Measurements from ENCODE around the gene MARF1.
"Not testable (repeated sequence)": the region's sequence is repeated elsewhere in the genome, so short reads cannot be mapped to it uniquely, and the experiment has no call there.

The MARF1 gene

DNA sequence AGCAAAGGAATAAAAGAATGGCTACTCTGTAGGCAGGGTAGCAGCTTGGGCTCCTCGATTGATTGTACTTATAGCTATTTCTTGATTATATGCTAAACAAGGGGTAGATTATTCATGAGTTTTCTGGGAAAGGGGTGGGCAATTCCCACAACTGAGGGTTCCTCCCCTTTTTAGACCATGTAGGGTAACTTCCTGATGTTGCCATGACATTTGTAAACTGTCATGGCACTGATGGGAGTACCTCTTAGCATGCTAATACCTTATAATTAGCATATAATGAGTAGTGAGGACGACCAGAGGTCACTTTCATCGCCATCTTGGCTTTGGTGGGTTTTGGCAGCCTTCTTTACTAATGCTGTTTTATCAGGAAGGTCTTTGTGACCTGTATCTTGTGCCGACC is 72.3 kb downstream of the MARF1 start:
- DNase-seq: not testable (repeated sequence)

DNA sequence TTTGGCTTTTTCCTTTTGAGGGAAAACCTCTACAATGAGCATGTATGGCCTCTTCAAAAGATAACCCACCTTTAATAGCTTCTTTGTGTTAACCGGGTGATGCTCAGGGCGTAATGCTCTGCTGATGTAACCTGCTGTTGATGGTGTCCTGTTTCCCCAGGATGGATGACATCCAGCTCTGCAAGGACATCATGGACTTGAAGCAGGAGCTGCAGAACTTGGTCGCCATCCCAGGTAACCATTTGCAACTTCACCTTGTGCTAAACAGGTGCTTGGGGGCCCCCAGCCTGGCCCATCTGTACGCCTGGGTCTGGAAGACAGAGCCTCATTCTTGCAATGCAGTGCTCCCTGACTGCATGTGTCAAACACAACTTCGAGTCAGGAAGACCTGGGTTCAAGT is 75.1 kb downstream of the MARF1 start:
- no peak for DNase-seq

GRCh38 chr16:15566095-15566494 is 76.9 kb downstream of the MARF1 start:
- no peak for DNase-seq

DNA sequence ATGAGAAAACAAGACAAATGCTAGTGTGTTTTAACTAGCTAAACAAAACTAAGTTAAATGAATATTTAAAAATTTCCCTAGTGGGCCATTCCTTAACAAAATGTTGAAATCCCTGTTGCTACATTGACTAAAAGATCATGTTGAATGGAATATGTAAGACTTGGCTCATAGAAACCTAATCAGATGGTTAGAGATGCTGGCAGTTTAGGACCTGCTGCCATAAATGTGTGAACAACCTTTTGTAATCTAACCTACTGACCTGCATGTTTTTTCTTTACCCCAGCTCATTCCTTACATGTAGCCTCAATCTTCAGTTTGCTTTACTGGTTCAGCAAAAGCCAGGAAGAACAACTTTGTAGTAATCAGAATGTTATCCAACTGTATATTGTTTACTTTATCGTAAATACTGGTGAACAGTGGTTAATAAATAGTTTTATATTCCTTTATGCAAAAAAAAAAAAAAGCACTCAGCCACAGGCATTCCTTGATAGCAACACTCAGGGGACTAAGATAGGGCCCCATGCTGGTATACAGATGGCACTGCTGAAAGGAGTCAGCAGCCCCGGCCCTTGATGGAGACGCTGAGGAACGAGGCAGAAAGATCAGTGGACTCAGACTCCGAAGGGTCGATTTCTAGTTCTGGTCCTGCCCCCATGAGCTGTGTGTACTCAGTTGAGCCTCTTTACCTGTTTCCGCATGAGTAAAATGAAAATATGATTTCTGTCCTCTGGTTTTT is 78.2 kb downstream of the MARF1 start:
- no peak for DNase-seq

- no peak for DNase-seq
Measured at GRCh38 chr16:15559176-15559575, 83.8 kb downstream of the MARF1 start.

GRCh38 chr16:15557258-15557657 is 85.7 kb downstream of the MARF1 start:
- DNase-seq: no peak

- no peak for DNase-seq
Measured at GRCh38 chr16:15556130-15556529, 86.8 kb downstream of the MARF1 start.

GRCh38 chr16:15553313-15554088 is 89.5 kb downstream of the MARF1 start:
- DNase-seq: no peak

DNA sequence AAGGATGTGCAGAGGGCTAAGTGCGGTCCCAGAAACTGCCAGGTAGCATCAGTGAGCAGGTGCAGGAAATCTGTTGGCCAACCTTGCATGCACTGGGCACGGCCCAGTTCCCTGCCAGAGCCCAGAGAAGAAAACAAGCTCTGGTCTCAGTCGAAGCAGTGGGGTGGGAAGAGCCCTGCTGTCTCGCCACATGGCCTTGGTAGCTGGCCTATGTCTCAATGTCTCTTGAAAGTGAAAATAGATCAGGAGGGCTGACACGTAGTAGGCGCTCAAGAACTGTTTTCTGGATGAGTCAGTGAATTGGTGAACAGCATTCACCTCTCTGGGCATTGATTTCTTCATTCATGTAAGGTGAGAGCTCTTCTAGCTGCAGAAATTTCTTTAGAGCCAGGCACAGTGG is 90.4 kb downstream of the MARF1 start:
- no peak for DNase-seq

- no peak for DNase-seq
Measured at GRCh38 chr16:15548482-15548891, 94.5 kb downstream of the MARF1 start.

DNA sequence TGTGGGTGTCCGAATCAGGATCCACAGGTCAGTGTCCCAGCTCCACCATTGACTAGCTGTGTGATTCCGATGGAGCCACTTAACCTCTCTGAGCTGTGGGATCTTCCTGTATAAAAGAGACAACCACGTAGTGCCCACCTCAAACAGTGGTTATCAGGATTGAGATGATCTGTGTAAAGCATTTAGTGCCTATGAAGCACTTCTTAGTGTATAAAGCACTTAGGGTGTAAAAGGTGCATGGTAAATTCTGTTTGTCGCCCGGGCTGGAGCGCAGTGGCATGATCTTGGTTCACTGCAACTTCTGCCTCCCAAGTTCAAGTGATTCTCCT is 95.2 kb downstream of the MARF1 start:
- no peak for DNase-seq

- DNase-seq: not testable (repeated sequence)
Measured at GRCh38 chr16:15547072-15547767, 95.7 kb downstream of the MARF1 start.

DNA sequence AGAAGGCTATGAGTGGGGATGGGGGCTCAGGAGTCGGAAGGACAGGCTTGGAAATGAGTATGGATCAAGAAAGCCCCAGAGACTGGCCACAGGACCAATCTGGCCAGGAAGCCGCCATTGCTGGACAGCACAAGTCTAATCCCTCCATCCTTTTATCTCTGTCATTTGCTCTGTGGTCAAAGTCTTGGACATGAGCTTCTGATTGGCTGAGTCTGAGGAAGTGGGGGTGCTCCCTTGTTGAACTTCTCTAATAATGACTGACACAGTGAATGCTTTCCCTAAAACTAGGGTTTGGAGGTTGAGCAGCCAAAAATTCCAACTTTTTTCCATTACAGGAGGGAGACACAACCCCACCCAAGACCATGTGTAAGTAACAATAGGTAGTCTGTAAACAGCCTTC is 97.4 kb downstream of the MARF1 start:
- DNase-seq: no peak

DNA sequence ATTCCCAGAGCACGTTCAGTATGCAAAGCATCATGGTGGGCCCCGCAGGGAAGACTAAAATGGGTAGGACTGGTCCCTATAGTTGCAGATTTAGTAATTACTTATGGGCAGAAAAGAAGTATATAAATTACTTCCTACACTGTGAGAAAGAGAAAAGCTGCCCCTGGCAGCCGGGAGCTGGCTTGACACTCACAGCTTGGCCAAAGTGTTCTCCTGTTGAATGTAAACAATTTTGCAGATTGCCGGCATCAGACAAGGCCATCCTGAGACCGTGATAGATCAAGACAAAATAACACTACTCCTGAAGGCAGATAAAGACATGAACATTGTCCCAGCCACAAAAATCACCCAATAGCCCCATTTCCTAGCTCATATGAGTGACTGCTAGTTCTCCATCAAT is 98.5 kb downstream of the MARF1 start:
- no peak for DNase-seq

Data from activated T-cell treated with anti-CD3 and anti-CD28 coated beads, Interleukin-2, amount 50 U/mL, for 1 hour (primary cell).